NCI-H1105 (cell line): ENCODE measurements around the gene TATDN2.

Source experiments
- DNase-seq: peaks from one replicate; lab custom pipeline; 2025; lab: John Stamatoyannopoulos, UW

TATDN2 gene

DNA sequence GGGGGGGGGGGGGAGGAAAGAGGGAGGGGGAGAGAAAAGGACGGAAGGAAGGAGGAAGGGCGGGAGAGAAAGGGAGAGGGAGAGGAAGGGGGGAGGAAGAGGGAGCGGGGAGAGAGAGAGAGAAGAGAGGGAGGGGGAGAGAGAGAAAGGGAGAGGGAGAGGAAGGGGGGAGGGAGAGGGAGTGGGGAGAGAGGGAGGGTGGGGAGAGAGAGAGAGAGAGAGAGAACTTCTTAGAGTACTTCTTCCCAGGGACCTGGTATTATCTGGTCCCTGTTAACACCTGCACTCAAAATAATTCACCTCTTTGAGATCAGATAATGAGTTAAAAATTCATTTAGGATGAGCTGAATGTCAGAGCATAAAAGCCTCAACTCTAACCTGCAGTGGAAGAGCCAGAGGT is 71.5 kb downstream of the TATDN2 start:
- no peak for DNase-seq

DNA sequence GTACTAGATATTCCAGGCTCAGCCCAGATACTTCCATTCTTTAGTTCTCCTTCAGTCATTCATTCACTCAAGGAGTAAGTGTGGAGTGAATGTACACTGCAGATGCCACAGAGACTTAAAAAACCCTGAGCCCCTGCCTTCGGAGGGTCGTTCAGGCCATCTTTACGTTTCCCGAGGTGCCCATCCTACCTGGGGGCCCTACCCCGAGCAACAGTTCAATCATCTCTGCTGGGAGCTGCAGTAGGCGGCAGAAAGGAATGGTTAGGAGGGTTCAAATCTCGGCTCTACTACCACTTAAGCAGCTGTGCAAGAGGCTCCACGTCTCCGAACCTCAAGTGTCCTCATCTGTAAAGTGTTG is 72.0 kb downstream of the TATDN2 start:
- no peak for DNase-seq

DNA sequence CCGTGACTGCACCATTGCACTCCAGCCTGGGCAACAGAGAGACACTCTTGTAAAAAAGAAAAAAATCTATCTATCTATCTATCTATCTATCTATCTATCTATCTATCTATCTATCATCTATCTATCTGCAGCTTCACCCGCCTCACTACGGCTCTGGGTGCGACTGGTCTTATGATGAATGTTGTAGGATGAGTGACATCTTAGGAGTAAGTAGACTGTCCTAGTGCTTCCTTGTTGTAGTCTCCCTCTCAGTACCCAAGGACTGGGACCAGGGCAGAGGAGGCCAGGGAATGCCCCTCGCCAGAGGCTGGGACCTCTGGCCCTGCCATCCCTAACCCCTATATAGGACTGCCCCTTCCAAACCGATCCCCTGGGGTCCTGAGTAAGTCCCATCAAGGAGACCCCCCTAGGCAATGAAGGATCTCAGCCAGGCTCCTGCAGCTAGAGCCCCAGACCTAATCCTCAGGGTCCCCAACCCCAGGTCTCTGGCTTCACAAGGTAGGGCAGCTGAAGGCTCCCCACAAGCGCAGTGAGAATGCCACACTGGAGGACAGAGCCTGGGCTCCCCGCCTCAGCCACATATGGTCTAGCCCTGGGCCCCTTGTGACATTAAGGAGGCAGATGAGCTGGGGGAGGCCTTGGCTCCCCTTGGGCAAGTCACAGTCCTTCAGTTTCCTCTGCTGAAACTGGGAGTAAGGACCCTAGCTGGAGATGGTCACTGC is 73.5 kb downstream of the TATDN2 start:
- DNase-seq, result no peak

DNA sequence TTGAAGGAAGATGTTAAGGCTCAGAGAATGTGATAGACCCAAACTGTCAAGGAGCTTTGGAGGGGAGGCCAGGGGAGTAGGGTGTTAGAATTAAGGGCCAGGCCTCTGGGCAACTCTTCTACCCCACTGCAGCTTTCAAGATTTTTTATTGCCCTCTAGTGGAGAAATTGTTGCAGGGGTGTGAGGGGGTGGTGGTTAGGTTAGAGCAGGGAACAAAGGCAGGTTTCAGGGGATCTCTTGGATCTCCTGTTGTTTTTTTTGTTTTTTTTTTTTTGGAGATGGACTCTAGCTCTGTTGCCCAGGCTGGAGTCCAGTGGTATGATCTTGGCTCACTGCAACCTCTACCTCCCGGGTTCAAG is 74.1 kb downstream of the TATDN2 start:
- no peak for DNase-seq

DNA sequence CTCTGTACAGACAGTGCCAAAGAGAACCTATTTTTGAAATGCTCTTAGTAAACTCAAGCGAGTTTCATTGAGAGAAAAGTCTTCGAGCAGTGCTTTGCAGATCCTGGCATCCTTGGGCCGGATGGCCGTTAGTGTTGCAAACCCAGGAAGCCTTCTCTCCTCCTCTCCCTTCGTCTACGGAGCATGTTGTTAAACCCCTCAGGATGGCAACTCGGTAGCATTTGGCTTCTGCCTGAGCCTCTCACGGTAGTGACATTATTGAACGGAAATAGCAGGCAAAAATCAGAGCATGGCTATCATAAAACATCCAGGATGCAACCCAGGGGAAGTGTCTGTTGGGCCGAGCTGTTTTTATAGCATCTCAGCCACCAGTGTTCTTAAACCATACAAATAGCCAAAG is 79.3 kb downstream of the TATDN2 start:
- DNase-seq, result no peak

DNA sequence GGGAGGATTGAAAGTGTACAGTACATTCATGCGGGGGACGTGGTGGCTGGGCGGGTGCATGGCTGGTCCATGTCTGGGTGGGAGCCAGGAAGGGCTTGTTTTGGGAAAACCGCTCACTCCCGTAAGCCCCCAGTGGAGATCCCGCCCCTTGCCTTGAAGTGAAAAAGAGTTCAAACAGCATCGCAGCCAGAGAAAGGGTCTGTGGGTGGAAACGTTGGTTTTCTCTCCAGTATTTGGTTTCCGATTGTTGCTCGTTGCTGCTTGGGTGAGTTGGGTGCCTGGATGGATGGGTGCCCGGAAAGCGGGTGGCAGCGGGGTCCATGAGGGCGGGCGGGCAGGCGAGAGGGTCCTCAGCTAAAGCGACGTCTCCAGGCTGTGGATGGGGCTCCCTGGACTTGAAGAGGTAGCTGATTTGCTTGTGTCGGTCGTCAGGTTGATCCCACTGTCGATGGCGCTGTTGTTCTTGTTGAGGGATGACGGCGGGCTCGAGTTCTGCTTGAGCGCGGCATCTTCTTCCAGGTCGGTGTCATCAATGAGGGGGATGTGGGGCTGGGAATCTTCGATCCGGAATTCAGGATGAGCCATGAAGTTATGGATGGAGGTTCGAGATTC is 80.3 kb downstream of the TATDN2 start:
- no peak for DNase-seq

DNA sequence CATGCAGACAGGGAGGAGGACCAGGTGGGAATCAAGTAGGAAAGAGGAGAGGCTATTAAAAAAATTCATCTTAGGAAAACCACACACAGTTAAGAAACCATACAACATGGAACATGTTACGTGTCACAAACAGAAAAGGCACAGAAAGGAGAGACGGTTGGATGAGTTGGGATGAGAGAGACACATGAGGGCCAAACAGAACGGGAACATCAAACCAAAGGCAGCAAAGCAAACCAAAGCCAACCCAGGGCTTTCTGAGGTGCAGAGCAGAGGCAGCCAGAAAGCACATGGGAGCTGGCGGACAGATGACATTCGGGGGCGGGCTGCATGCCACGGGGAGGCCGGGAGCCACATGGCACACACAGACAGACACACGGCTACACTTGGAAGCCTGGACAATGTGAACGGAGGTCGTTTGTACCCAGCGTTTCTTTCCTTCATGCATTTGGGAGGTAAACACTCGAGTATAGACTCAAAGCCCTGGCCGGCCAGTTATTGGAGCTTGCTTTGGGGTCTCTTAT is 81.3 kb downstream of the TATDN2 start:
- no peak for DNase-seq

DNA sequence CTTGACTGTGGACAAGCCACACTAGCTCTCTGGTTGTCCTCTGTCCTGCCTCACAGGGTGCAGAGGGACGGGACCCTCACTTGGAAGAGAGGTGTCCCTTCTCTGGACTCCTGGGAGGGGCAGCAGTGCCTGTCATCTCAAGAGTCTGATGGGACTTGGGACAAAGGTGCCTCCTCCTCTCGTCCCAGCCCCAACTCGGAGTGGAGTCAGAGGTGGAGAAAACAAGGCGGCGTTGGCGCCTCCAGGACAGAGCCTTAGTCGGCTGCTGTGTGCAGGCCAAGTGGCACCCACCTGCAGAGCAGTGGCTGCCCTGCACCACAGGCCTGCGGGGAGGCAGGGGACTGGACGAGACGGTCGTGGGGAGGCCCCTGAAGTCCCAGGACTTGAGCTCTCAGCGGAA is 82.1 kb downstream of the TATDN2 start:
- DNase-seq, result no peak
